ENCODE data around the gene PIKFYVE.
"Not testable (repeated sequence)": the region's sequence is repeated elsewhere in the genome, so short reads cannot be mapped to it uniquely, and the experiment has no call there.

The PIKFYVE gene

GRCh38 chr2:208254871-208255556 is 11.0 kb upstream of the PIKFYVE start, which contains the start of gene IDH1:
TSS of gene IDH1 (minus strand) at chr2:208255071. CDS start at chr2:208251551, 3,520 bp downstream.
- TF ChIP-seq, protein P1, sequence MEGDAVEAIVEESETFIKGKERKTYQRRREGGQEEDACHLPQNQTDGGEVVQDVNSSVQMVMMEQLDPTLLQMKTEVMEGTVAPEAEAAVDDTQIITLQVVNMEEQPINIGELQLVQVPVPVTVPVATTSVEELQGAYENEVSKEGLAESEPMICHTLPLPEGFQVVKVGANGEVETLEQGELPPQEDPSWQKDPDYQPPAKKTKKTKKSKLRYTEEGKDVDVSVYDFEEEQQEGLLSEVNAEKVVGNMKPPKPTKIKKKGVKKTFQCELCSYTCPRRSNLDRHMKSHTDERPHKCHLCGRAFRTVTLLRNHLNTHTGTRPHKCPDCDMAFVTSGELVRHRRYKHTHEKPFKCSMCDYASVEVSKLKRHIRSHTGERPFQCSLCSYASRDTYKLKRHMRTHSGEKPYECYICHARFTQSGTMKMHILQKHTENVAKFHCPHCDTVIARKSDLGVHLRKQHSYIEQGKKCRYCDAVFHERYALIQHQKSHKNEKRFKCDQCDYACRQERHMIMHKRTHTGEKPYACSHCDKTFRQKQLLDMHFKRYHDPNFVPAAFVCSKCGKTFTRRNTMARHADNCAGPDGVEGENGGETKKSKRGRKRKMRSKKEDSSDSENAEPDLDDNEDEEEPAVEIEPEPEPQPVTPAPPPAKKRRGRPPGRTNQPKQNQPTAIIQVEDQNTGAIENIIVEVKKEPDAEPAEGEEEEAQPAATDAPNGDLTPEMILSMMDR (IDR thresholded peaks at IDR 0.05; ENCODE audit: low read depth, low read length) = peak; percentile 56
- H3K4me3 ChIP-seq (ENCODE audit: low read depth, low read length) = peak within 1 kb of the TSS; percentile 97

GRCh38 chr2:208255557-208256106 is 10.4 kb upstream of the PIKFYVE start:
- TF ChIP-seq, protein P1 (IDR thresholded peaks at IDR 0.05; ENCODE audit: low read depth, low read length) = no peak
- peak overlapping the region; percentile 97 for H3K4me3 ChIP-seq (ENCODE audit: low read depth, low read length)

GRCh38 chr2:208256192-208256782 is 9.8 kb upstream of the PIKFYVE start:
- no peak overlapping the region for H3K4me3 ChIP-seq (ENCODE audit: low read depth, low read length)
- TF ChIP-seq, protein P1 (IDR thresholded peaks at IDR 0.05; ENCODE audit: low read depth, low read length) = no peak

DNA sequence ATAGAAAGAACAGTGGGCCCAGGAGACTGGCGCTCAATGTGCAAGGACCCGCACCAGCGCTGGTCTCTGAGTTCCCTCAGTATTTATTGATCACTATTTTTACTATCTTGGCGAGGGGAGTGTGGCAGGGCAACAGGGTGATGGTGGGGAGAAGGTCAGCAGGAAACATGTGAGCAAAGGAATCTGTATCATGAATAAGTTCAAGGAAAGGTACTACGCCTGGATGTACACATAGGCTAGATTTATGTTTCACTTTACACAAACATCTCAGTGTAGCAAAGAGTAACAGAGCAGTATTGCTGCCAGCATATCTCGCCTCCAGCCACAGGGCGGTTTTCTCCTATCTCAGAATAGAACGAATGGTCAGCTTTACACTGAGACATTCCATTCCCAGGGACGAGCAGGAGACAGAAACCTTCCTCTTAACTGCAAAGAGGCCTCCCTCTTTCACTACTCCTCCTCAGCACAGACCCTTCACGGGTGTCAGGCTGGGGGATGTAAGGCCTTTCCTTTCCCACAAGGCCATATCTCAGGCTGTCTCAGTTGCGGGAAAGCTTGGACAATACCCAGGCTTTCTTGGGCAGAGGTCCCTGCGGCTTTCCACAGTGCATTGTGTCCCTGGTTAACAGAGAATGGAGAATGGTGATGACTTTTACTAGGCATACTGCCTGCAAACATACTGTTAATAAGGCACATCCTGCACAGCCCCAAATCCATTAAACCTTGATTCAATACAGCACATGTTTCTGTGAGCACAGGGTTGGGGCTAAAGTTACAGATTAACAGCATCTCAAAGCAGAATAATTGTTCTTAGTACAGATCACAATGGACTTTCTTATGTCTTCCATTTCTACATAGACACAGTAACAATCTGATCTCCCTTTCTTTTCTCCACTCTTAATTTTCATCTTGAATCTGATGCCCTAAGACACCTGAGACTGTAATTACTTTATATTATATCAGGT is 8.9 kb upstream of the PIKFYVE start:
- H3K4me3 ChIP-seq (ENCODE audit: low read depth, low read length) = not testable (repeated sequence)

GRCh38 chr2:208265371-208265800 is 669 bp upstream of the PIKFYVE start:
- TF ChIP-seq, protein P1 (IDR thresholded peaks at IDR 0.05; ENCODE audit: low read depth, low read length) = no peak
- H3K4me3 ChIP-seq (ENCODE audit: low read depth, low read length) = peak overlapping the region; percentile 71

DNA sequence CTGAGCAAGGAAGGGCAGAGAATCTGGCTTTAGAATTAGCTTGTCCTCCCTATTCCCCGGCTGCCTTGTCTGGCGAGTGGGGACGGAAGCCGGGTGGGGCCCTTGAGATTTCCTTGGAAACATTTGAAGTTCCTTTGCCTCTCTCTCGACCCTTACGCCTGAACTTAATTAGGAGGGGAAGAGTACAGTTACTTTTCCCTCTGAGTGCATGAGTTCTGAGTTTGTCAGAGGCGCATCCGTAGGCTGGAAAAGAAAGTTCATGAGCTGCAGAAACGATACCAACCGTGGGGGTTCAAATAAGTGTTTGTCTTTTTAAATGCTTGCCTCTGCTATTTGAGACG is 468 bp downstream of the PIKFYVE start:
- TF ChIP-seq, protein P1 (IDR thresholded peaks at IDR 0.05; ENCODE audit: low read depth, low read length) = no peak
- peak overlapping the region; percentile 71 for H3K4me3 ChIP-seq (ENCODE audit: low read depth, low read length)

DNA sequence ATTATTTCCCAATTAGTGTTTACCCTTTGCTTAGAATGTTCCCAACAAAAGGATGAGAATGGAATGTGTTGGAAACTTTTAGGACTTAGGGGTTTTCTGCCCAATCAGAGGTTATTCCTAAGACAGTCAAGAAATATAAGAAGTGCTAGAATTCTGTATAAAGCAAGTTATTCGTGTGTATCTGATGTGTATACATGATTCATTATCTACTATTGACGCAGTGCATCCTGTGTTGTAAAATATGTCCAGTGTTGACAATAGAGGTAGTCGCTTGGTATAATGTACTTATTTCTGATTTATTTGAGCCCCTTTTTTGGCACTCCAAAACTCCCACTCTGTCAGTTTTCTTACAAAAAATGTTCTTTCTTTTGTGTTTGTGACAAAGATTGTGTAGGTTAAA is 881 bp downstream of the PIKFYVE start:
- TF ChIP-seq, protein P1 (IDR thresholded peaks at IDR 0.05; ENCODE audit: low read depth, low read length) = no peak
- H3K4me3 ChIP-seq (ENCODE audit: low read depth, low read length) = peak overlapping the region; percentile 71

GRCh38 chr2:208267526-208267925 is 1.5 kb downstream of the PIKFYVE start:
- H3K4me3 ChIP-seq (ENCODE audit: low read depth, low read length) = peak overlapping the region; percentile 71

Data from WI38 (cell line).